Stimulated activated CD8-positive, alpha-beta memory T cell treated with anti-CD3 and anti-CD28 coated beads, Interleukin-7, amount 100 ng/mL, for 1 hour (primary cell): Measurements from ENCODE around the gene S1PR1.

Source experiments
- DNase-seq, 2 donors: peaks; one replicate each; pipeline ENCODE4 v3.0.0-alpha.2; 2020; ENCODE audit warnings: low read depth in 2 of 2

Gene S1PR1

GRCh38 chr1:101280049-101280592, 43.3 kb downstream of the S1PR1 start:
- DNase-seq = no peak

- DNase-seq = no peak
These were observed 44.3 kb downstream of the S1PR1 start for GRCh38 chr1:101280942-101281654.

GRCh38 chr1:101281751-101282150, 44.9 kb downstream of the S1PR1 start:
- DNase-seq = no peak

- no peak for DNase-seq
These were observed 45.7 kb downstream of the S1PR1 start for GRCh38 chr1:101282314-101283038.

- DNase-seq = no peak
These were observed 46.6 kb downstream of the S1PR1 start for GRCh38 chr1:101283443-101283842.

- DNase-seq = peak in 1 of 2 donors; percentile 20
These were observed 47.2 kb downstream of the S1PR1 start for GRCh38 chr1:101284021-101284420.

- DNase-seq = no peak
These were observed 47.9 kb downstream of the S1PR1 start for GRCh38 chr1:101284622-101285218.

- DNase-seq = no peak
These were observed 49.2 kb downstream of the S1PR1 start for GRCh38 chr1:101285922-101286570.

- peak; percentile 29 to 32 for DNase-seq
These were observed 51.7 kb downstream of the S1PR1 start for GRCh38 chr1:101288491-101288944.

- DNase-seq = no peak
These were observed 53.5 kb downstream of the S1PR1 start for GRCh38 chr1:101290119-101290921.
